ENCODE data around the gene GDF7. TPM values are rescaled to one million over a fixed set of nuclear protein-coding genes. Genes with fewer than 3 reads are reported as not detected.

GDF7 gene
- total RNA-seq, 1 experiment from 2014 or later, result 0.05 TPM

GRCh38 chr2:20645301-20645701, 21.6 kb upstream of the GDF7 start:
- DNase-seq (ENCODE audit: low read depth), result no peak

- DNase-seq (ENCODE audit: low read depth), result no peak
These were observed 21.2 kb upstream of the GDF7 start for GRCh38 chr2:20645761-20646160.

- no peak for DNase-seq (ENCODE audit: low read depth)
These were observed 20.5 kb upstream of the GDF7 start for GRCh38 chr2:20646446-20646845.

GRCh38 chr2:20647211-20647610, 19.7 kb upstream of the GDF7 start:
- no peak for DNase-seq (ENCODE audit: low read depth)

GRCh38 chr2:20647738-20648137, 19.2 kb upstream of the GDF7 start:
- no peak for DNase-seq (ENCODE audit: low read depth)

- DNase-seq (ENCODE audit: low read depth), result no peak
These were observed 18.7 kb upstream of the GDF7 start for GRCh38 chr2:20648206-20648605.

- DNase-seq (ENCODE audit: low read depth), result no peak
These were observed 18.1 kb upstream of the GDF7 start for GRCh38 chr2:20648831-20649230.

- DNase-seq (ENCODE audit: low read depth), result no peak
These were observed 17.4 kb upstream of the GDF7 start for GRCh38 chr2:20649576-20649975.

GRCh38 chr2:20649976-20650375, 17.0 kb upstream of the GDF7 start:
- no peak for DNase-seq (ENCODE audit: low read depth)

- peak; percentile 38 for DNase-seq (ENCODE audit: low read depth)
These were observed 16.5 kb upstream of the GDF7 start for GRCh38 chr2:20650393-20650876.

- peak; percentile 69 for DNase-seq (ENCODE audit: low read depth)
These were observed 15.8 kb upstream of the GDF7 start, which contains the start of gene HS1BP3 for GRCh38 chr2:20650877-20651730. TSS of gene HS1BP3 (minus strand) at chr2:20651098. CDS start at chr2:20651063, 35 bp downstream.

GRCh38 chr2:20651731-20652099, 15.2 kb upstream of the GDF7 start:
- no peak for DNase-seq (ENCODE audit: low read depth)

- no peak for DNase-seq (ENCODE audit: low read depth)
These were observed 14.8 kb upstream of the GDF7 start for GRCh38 chr2:20652141-20652540.

GRCh38 chr2:20652673-20653575, 14.0 kb upstream of the GDF7 start:
- no peak for DNase-seq (ENCODE audit: low read depth)

- DNase-seq (ENCODE audit: low read depth), result no peak
These were observed 13.0 kb upstream of the GDF7 start for GRCh38 chr2:20653695-20654534.

GRCh38 chr2:20654535-20654813, 12.5 kb upstream of the GDF7 start:
- DNase-seq (ENCODE audit: low read depth), result no peak

GRCh38 chr2:20656561-20656960, 10.4 kb upstream of the GDF7 start:
- no peak for DNase-seq (ENCODE audit: low read depth)

GRCh38 chr2:20657522-20658235, 9.3 kb upstream of the GDF7 start:
- DNase-seq (ENCODE audit: low read depth), result no peak

- peak; percentile 31 for DNase-seq (ENCODE audit: low read depth)
These were observed 6.2 kb upstream of the GDF7 start for GRCh38 chr2:20660506-20661420.

Measured in M059J (cell line).